22Rv1 (cell line): Measurements from ENCODE around the gene CCDC116.

Experiments used
- ZFX ChIP-seq: fragments of 450-650 bp; IDR thresholded peaks from 2 replicates; pipeline ENCODE4 v1.6.1; 2017; ENCODE audit warnings: antibody characterized with exemption, borderline replicate concordance
- TF ChIP-seq, protein P1 (sequence below): fragments of 450-650 bp; IDR thresholded peaks from 2 replicates; pipeline ENCODE4 v1.5.1; 2017; ENCODE audit warnings: mild to moderate bottlenecking

GRCh38 chr22:21622011-21622918 is 10.3 kb upstream of the CCDC116 start:
- TF ChIP-seq, protein P1, sequence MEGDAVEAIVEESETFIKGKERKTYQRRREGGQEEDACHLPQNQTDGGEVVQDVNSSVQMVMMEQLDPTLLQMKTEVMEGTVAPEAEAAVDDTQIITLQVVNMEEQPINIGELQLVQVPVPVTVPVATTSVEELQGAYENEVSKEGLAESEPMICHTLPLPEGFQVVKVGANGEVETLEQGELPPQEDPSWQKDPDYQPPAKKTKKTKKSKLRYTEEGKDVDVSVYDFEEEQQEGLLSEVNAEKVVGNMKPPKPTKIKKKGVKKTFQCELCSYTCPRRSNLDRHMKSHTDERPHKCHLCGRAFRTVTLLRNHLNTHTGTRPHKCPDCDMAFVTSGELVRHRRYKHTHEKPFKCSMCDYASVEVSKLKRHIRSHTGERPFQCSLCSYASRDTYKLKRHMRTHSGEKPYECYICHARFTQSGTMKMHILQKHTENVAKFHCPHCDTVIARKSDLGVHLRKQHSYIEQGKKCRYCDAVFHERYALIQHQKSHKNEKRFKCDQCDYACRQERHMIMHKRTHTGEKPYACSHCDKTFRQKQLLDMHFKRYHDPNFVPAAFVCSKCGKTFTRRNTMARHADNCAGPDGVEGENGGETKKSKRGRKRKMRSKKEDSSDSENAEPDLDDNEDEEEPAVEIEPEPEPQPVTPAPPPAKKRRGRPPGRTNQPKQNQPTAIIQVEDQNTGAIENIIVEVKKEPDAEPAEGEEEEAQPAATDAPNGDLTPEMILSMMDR = no peak
- TF ChIP-seq ZFX = no peak
